GM18909 (cell line): Measurements from ENCODE around the gene ASF1A.
"Not testable (repeated sequence)": the region's sequence is repeated elsewhere in the genome, so short reads cannot be mapped to it uniquely, and the experiment has no call there.

Experiments used
- ATAC-seq: cut with Tn5 transposase; IDR thresholded peaks from one replicate; pipeline ENCODE4 v1.9.1; 2021; ENCODE audit warnings: mild to moderate bottlenecking; ENCODE audit not compliant: unreplicated experiment, poor library complexity

The ASF1A gene

GRCh38 chr6:118893807-118894424 is at the start of gene ASF1A:
TSS of gene ASF1A (plus strand) at chr6:118894152. CDS start at chr6:118894414, 262 bp downstream.
- ATAC-seq: peak; percentile 76

- peak; percentile 61 for ATAC-seq
Observed at GRCh38 chr6:118844915-118845314, 49.0 kb upstream of the ASF1A start.

- no peak for ATAC-seq
Observed at GRCh38 chr6:118853408-118853807, 40.5 kb upstream of the ASF1A start.

- ATAC-seq: no peak
Observed at GRCh38 chr6:118856301-118856700, 37.7 kb upstream of the ASF1A start.

- ATAC-seq: peak; percentile 67
Observed at GRCh38 chr6:118859517-118860064, 34.4 kb upstream of the ASF1A start.

- ATAC-seq: no peak
Observed at GRCh38 chr6:118860363-118860762, 33.6 kb upstream of the ASF1A start.

- ATAC-seq: no peak
Observed at GRCh38 chr6:118860880-118861279, 33.1 kb upstream of the ASF1A start.

- ATAC-seq: no peak
Observed at GRCh38 chr6:118862443-118862842, 31.5 kb upstream of the ASF1A start.

GRCh38 chr6:118864341-118865099 is 29.4 kb upstream of the ASF1A start:
- ATAC-seq: peak; percentile 59

- no peak for ATAC-seq
Observed at GRCh38 chr6:118865100-118865391, 28.9 kb upstream of the ASF1A start.

GRCh38 chr6:118867181-118867580 is 26.8 kb upstream of the ASF1A start:
- ATAC-seq: no peak

- ATAC-seq: not testable (repeated sequence)
Observed at GRCh38 chr6:118868901-118869300, 25.1 kb upstream of the ASF1A start.

- ATAC-seq: no peak
Observed at GRCh38 chr6:118869350-118869749, 24.6 kb upstream of the ASF1A start.

GRCh38 chr6:118869894-118870589 is 23.9 kb upstream of the ASF1A start:
- ATAC-seq: no peak

GRCh38 chr6:118871331-118871730 is 22.6 kb upstream of the ASF1A start:
- no peak for ATAC-seq

- no peak for ATAC-seq
Observed at GRCh38 chr6:118872318-118872717, 21.6 kb upstream of the ASF1A start.

GRCh38 chr6:118872726-118873125 is 21.2 kb upstream of the ASF1A start:
- no peak for ATAC-seq

- no peak for ATAC-seq
Observed at GRCh38 chr6:118873239-118873638, 20.7 kb upstream of the ASF1A start.

- ATAC-seq: no peak
Observed at GRCh38 chr6:118875672-118876071, 18.3 kb upstream of the ASF1A start.

- no peak for ATAC-seq
Observed at GRCh38 chr6:118876198-118876597, 17.8 kb upstream of the ASF1A start.

GRCh38 chr6:118876814-118877213 is 17.1 kb upstream of the ASF1A start:
- ATAC-seq: no peak
